Adipose tissue (tissue), 3 donors: ENCODE results near the gene WDR27. TPM values are rescaled to one million over a fixed set of nuclear protein-coding genes. Genes with fewer than 3 reads are reported as not detected.
"Not testable (repeated sequence)": the region's sequence is repeated elsewhere in the genome, so short reads cannot be mapped to it uniquely, and the experiment has no call there.

Source experiments
- H3K27ac ChIP-seq: one replicate; pipeline ENCODE4 v1.5.1; 2013; ENCODE audit warnings: low read depth, low read length
- WGBS, 3 donors: extraction: QIAGEN DNeasy Blood & Tissue Kit; methylation state at CpG; one replicate each; pipeline ENCODE4 v1.1.7; 2013; 5-methylcytosine and 5-hydroxymethylcytosine counted together
- polyA plus RNA-seq, 3 donors: library from polyadenylated mRNA; stranded (reverse); fragments of 200-250 nt; gene quantifications; one replicate each; pipeline ENCODE4 v1.2.3, GENCODE V29; 2013
- donor health status: healthy with polysubstance abuse.
- donor health status: Bipolar disorder and iron deficiency.
- donor health status: healthy.

The WDR27 gene
- polyA plus RNA-seq, 3 donors = 7.9 to 12.9 (median 10.4) TPM

DNA sequence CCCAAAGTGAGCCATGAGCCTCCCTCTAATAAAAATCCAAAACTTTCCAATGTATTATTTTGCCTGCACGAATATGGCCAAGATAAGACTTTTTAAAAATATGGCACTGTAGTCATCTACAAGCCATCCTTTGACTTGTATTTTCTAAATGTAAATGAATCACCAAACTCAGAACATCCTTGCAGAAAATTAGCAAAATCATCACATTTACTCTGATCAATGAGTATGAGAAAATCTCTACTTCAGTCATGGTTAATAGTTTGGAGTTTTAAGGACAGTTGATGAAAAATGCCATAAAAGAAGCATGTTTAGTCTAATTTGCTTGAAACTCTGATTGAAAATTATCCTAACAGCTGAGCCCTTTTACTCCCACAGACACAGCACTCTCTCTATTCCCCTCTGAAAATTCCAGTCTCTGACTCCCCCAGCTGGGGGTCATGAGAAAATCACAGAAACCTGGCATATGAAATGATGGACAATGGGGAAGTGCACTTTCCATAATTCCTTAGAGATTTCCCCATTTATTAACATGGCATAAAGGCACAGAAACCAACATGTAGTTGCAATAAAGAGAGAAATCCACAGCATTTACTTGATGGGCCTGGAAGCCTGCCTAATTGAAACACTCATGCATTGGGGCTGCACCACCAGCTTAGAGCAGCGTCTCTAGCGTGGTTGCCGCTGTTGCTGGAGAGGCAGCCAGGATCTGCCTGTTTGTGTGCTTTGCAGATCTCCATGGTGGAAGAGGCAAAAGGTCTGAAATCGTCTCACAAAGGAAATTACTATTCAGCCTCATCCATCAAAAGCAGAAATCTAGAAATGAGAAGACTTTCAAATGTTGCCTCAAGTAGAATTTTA lies 214.0 kb downstream of the WDR27 start:
- no peak overlapping the region for H3K27ac ChIP-seq
- 70 to 77% (median 75%) methylated on average over 5 of the region's 5 CpGs for WGBS, 3 donors

- no peak overlapping the region for H3K27ac ChIP-seq
- 94 to 97% (median 97%) methylated on average over 33 to 34 of the region's 34 CpGs for WGBS, 3 donors
Measured at GRCh38 chr6:169479783-169480495, 221.9 kb downstream of the WDR27 start.

GRCh38 chr6:169474362-169474761 lies 227.5 kb downstream of the WDR27 start:
- no peak overlapping the region for H3K27ac ChIP-seq
- 92 to 96% (median 92%) methylated on average over 1 of the region's 1 CpG for WGBS, 3 donors

GRCh38 chr6:169473663-169474062 lies 228.2 kb downstream of the WDR27 start:
- WGBS, 3 donors = 70 to 100% (median 82%) methylated on average over 1 of the region's 1 CpG
- no peak overlapping the region for H3K27ac ChIP-seq

DNA sequence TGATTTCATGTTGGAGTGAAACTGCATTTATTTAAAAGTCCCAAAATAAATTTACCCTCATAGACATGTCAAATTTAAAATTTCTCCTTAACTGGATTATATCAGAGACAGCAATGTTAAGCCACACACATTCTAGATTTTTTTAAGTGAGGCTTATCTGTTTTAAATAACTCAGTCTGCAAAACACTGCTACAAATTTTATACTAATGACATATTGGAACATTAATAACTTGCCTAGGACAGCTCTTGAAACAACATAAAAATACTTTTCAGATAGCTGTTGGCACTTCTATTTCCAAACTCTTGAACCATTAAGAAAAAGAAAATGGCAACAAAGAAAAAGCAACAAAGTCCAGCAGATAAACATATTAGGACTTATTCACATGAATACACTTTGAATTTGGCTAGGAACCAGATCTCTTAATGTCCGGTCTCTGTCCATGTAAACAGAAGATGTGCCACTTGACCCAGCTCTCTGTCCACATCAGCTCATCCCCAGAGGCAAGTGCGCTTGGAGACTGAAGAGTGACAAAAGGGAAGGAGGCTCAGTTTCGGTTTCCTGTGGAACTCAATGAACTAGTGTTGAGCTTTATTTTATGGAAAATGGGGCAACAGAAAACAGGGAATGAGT lies 228.9 kb downstream of the WDR27 start:
- WGBS, 3 donors = 58 to 80% (median 67%) methylated on average over 3 of the region's 3 CpGs
- no peak overlapping the region for H3K27ac ChIP-seq

DNA sequence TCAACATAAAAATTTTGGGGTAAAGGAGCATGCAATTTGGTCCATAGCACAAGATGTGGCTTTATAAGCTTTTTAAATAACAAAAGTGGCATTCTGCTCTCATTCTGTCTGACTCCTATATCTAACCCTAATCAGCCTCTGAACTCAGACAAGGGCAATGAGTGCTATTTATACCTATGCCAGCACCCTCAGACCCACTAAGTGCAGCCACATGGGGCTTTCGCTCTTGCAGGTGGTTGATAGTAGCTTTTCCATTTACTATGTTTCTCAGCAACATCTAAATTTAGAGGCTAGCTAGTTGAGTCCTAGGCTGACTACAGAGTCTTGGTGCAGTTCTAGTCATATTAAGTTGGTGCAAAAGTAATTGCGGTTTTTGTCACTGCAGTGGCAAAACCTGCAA lies 231.0 kb downstream of the WDR27 start:
- no peak overlapping the region for H3K27ac ChIP-seq

DNA sequence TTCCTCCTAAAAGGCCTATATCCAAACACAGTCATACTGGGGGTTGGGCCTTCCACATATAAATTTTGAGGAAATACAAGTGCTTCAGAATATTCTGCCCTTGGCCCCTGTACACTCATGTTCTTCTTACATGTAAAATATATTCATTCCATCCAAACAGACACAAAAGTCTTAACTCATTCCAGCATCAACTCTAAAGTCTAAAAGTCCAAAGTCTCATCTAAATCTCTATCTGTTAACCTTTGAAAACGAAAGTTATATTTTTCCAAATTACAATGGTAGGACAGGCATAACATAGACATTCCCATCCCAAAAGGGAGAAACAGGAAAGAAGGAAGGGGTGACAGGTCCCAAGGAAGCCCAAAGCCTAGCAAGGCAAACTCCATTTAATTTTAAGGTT lies 232.8 kb downstream of the WDR27 start:
- 77 to 81% (median 78%) methylated on average over 1 of the region's 1 CpG for WGBS, 3 donors

More for the DNA sequence above, 231.0 kb downstream of the WDR27 start:
- WGBS, 3 donors = 90 to 96% (median 95%) methylated on average over 2 of the region's 2 CpGs

GRCh38 chr6:169467755-169468154 lies 234.1 kb downstream of the WDR27 start:
- 86 to 87% (median 87%) methylated on average over 4 of the region's 4 CpGs for WGBS, 3 donors
- H3K27ac ChIP-seq = not testable (repeated sequence)

More for the DNA sequence above, 232.8 kb downstream of the WDR27 start:
- H3K27ac ChIP-seq = no peak overlapping the region

DNA sequence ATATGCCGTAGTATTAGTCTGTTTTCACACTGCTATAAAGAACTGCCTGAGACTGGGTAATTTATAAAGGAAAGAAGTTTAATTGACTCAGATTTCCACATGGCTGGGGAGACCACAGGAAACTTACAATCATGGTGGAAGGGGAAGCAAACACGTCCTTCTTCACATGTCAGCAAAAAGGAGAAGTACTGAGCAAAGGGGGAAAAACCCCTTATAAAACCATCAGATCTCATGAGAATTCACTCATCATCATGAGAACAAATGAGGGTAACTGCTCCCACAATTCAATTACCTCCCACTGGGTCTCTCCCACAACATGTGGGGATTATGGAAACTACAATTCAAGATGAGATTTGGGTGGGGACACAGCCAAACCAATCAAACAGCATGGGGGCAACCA lies 235.6 kb downstream of the WDR27 start:
- H3K27ac ChIP-seq = not testable (repeated sequence)
- WGBS, 3 donors = 72 to 97% (median 89%) methylated on average over 2 of the region's 2 CpGs

DNA sequence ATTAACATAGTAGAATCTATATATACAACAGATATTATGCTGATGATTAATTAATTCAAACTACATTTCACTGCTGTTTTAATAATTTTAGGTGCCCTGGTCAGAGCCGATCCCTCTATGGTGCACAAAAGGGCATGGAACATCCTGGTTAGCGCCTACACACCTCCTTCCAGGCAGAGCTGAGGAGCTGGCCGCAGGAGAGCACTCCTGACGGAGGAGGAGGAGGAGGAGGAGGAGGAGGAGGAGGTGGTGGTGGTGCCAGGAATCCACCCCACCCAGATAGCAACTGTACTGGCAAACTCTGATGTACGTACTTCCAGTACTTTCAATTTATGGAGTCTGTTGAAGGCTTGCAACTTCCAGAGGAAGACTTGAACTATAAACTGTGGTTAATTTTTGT lies 244.1 kb downstream of the WDR27 start:
- 73 to 97% (median 75%) methylated on average over 3 to 5 of the region's 5 CpGs for WGBS, 3 donors
- H3K27ac ChIP-seq = no peak overlapping the region

GRCh38 chr6:169456840-169457239 lies 245.0 kb downstream of the WDR27 start:
- no peak overlapping the region for H3K27ac ChIP-seq
- WGBS, 3 donors = 95 to 97% (median 96%) methylated on average over 12 of the region's 12 CpGs

DNA sequence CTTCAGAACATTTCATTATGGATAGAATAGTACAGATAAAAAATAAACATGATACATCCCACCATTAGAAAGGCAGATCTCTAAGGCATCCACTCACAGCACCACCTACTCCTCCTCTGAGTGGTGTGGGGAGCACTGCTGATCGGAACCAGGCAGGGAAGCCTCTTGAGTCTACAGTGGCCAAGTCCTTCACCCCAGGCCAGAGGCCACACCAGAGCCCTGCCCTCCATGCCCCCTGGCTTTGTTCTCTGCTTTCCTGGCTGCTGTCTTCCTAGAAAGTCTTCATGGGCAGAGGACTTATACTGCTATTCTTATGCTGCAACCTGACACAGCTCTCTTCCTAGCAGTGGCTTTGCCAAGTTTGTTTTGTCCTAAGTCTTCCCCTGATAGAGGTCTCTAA lies 246.4 kb downstream of the WDR27 start:
- WGBS, 3 donors = 94 to 100% (median 100%) methylated on average over 1 of the region's 1 CpG
- no peak overlapping the region for H3K27ac ChIP-seq

GRCh38 chr6:169454872-169455204 lies 247.0 kb downstream of the WDR27 start:
- 93% methylated on average over 10 of the region's 10 CpGs for WGBS, 3 donors
- H3K27ac ChIP-seq = no peak overlapping the region

DNA sequence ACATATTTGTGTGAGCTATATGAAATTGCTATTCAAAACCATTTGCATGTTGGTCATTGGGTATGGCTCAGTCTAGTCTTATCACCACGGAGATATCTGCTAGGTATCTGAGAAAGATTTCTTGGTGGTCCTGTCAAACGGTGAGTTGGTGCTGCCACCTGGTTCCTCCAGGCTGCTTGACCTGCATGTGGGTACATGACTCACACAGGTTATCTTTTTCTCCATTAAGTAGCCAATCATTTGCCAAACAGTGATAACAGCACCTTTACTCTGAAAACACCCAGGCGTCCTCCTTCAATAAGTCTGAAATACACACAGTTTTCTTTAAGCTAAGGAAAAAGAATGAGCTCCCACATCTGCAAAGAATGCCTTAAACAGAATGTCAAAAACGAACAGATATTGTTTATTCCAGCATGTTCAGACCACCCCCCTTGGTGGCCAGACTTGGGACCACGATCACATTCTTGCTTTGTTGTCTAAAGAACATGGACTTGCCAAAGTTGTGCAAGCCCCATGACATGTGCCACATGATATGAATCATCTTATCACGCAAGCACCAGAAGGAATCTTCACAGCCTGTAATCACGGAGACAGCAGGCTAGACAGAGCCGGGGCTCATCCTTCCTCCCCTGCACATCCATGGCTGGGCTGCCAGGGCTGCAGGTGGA lies 247.5 kb downstream of the WDR27 start:
- WGBS, 3 donors = 53 to 63% (median 61%) methylated on average over 8 of the region's 8 CpGs

GRCh38 chr6:169452869-169453620 lies 248.8 kb downstream of the WDR27 start:
- H3K27ac ChIP-seq = peak overlapping the region; percentile 51
- WGBS, 3 donors = 74 to 87% (median 87%) methylated on average over 11 of the region's 11 CpGs

More for the DNA sequence above, 247.5 kb downstream of the WDR27 start:
- H3K27ac ChIP-seq = no peak overlapping the region

DNA sequence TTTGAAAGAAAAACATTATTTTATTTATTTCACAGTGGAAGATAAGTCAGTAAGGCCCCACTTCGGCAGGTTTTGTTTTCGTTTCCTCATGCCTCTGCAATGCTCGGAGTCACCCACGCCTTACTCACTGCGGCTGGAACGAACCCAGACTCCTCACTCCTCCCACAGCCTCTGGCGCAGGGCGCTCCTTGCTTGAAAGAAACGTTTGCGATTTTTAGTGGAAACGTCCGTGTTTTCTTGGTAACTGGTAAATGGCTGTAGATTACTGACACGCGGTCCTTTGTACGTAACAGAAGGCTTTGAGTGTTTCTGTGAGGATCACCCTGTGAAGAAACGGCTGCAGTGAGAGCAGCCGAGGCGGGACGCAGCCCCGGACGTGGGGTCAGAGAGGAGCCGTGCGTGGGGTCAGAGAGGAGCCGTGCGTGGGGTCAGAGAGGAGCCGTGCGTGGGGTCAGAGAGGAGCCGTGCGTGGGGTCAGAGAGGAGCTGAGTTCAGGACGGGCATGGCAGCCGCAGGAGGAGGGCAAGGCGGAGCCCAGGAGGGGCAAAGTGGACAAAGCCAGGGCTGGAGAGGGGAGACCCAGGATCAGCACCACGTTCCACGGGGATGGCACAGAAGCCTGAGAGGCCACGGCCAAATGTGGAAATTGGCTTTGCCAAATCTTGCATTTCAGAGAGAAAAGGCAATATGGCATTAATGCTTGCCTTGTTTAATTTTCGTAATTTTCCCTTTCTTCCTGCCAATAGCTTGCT lies 249.5 kb downstream of the WDR27 start:
- 62 to 81% (median 66%) methylated on average over 36 of the region's 36 CpGs for WGBS, 3 donors
- H3K27ac ChIP-seq = peak overlapping the region; percentile 51

- 77 to 86% (median 79%) methylated on average over 14 of the region's 14 CpGs for WGBS, 3 donors
Measured at GRCh38 chr6:169451065-169451838, 250.6 kb downstream of the WDR27 start.

More at GRCh38 chr6:169451065-169451838, 250.6 kb downstream of the WDR27 start:
- H3K27ac ChIP-seq = no peak overlapping the region
